MCF 10A (cell line): ENCODE measurements around the gene FUT2. TPM values are rescaled to one million over a fixed set of nuclear protein-coding genes. Genes with fewer than 3 reads are reported as not detected.
"Not testable (repeated sequence)": the region's sequence is repeated elsewhere in the genome, so short reads cannot be mapped to it uniquely, and the experiment has no call there.

Experiments
- BruUV-seq: library from RNA; stranded (reverse); fragments of 400-500 nt; replicated peaks from 2 replicates; lab custom pipeline; 2021; lab: Mats Ljungman, UMichigan
- CTCF ChIA-PET: fragments of 300-600 bp; sonication (Branson Sonifier 250); formaldehyde crosslinking; extraction: SDS; loops from one replicate; lab custom pipeline; 2021; ENCODE audit warnings: antibody characterized with exemption, inconsistent platforms; lab: Yijun Ruan, JAX
- POLR2A ChIA-PET: fragments of 300-600, 350-650 bp; sonication (Branson Sonifier 250); formaldehyde crosslinking; extraction: SDS; loops from one replicate; lab custom pipeline; 2020; ENCODE audit warnings: antibody characterized with exemption, inconsistent platforms; lab: Yijun Ruan, JAX
- DNase-seq: peaks from one replicate; pipeline ENCODE4 v3.0.0-alpha.2; 2018; ENCODE audit not compliant: unreplicated experiment
- H3K27ac Mint-ChIP-seq: one replicate; pipeline ENCODE4 v1.8.0; 2022; ENCODE audit warnings: mild to moderate bottlenecking, low read depth, mixed read lengths; ENCODE audit not compliant: unreplicated experiment
- H3K27me3 Mint-ChIP-seq: one replicate; pipeline ENCODE4 v1.8.0; 2022; ENCODE audit warnings: mixed read lengths; ENCODE audit not compliant: insufficient read depth, unreplicated experiment
- H3K36me3 Mint-ChIP-seq: one replicate; pipeline ENCODE4 v1.8.0; 2022; ENCODE audit warnings: mild to moderate bottlenecking, moderate library complexity, mixed read lengths; ENCODE audit not compliant: insufficient read depth, unreplicated experiment
- H3K4me1 Mint-ChIP-seq: one replicate; pipeline ENCODE4 v1.8.0; 2022; ENCODE audit warnings: mixed read lengths; ENCODE audit not compliant: insufficient read depth, unreplicated experiment
- H3K4me3 Mint-ChIP-seq: one replicate; pipeline ENCODE4 v1.8.0; 2022; ENCODE audit warnings: mild to moderate bottlenecking, moderate library complexity, mixed read lengths; ENCODE audit not compliant: unreplicated experiment
- H3K9me3 Mint-ChIP-seq: one replicate; pipeline ENCODE4 v1.8.0; 2022; ENCODE audit warnings: mixed read lengths; ENCODE audit not compliant: unreplicated experiment
- CTCF ChIP-seq: fragments of 200-600 bp; IDR thresholded peaks from one replicate; pipeline ENCODE4 v1.8.0; 2022; ENCODE audit warnings: antibody characterized with exemption, mild to moderate bottlenecking; ENCODE audit not compliant: unreplicated experiment
- intact Hi-C: fragments of 100-400 bp; cut with micrococcal nuclease; formaldehyde crosslinking; loops from 2 replicates; pipeline ENCODE4 v1.14.1; 2022
- total RNA-seq: library from RNA; stranded (reverse); gene quantifications from 2 replicates; pipeline ENCODE4 v1.2.3, GENCODE V29; 2022

Gene FUT2
- total RNA-seq, 1 experiment from 2014 or later: not detected

DNA sequence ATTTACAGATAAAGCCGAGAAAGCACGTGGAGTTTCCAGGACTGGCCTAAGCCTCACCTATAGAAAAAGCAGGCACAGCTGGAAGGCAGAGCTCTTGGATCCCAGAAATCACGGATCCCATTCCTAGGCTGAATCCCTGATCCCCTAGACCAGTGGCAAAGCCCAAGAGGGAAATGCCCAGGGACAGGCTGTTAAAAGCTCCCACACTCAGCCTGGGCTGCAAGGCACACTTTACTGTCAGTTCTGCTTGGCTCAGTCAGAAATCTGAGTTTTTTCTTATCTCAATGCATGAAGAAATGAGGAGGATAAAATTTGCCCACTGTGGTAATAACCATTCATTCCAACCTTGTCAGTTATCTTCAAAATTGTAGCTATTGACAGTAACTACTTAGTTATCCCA is 8.0 kb upstream of the FUT2 start:
- CTCF ChIA-PET: interaction anchor here (0.5 to 1.8 kb wide), 3 partner anchors 9 to 33 kb away, joined by 3 to 5 read pairs (median 4); no protein-coding TSS in a partner anchor
- POLR2A ChIA-PET: interaction anchor here (1.7 kb wide), 1 partner anchor 10 kb away, joined by 3 read pairs; no protein-coding TSS in a partner anchor
- no peaks in the 10 kb centered on the region for H3K27me3 Mint-ChIP-seq
- no peak overlapping the region for H3K4me3 Mint-ChIP-seq
- H3K9me3 Mint-ChIP-seq: no peaks in the 10 kb centered on the region
- no peaks in the 10 kb centered on the region for H3K36me3 Mint-ChIP-seq
- H3K27ac Mint-ChIP-seq: no peak overlapping the region
- peaks cover 6% of the 10 kb centered on the region for H3K4me1 Mint-ChIP-seq
- no peak for TF ChIP-seq CTCF
- no peak for DNase-seq
- no TSS peak for BruUV-seq
- intact Hi-C loops: no loop called here

DNA sequence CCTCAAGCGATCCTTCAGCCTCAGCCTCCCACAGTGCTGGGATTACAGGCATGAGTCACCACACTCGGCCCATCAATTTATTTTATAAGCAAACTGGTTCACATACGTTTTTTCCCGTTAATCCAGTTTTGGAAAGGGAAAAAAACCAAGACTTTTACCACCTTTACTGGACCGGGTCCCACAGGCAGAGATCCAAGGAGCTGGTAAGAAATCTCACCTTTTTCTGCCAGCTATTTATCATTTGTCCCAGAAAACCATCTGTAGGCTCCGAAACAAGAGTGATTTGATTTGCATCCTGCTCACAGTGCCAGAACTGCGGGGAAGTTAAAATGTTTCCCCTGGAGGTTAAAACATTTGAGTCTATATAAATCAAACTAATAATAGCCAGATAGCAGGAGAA is 6.3 kb upstream of the FUT2 start:
- intact Hi-C loops: no loop called here
- no peaks in the 10 kb centered on the region for H3K27me3 Mint-ChIP-seq
- ChIA-PET POLR2A (interaction anchor here (0.7 kb wide), 1 partner anchor 71 kb away, joined by 3 read pairs; no protein-coding TSS in a partner anchor), CTCF (no interaction called here)
- DNase-seq: no peak
- no peaks in the 10 kb centered on the region for H3K36me3 Mint-ChIP-seq
- H3K27ac Mint-ChIP-seq: no peak overlapping the region
- TF ChIP-seq CTCF: no peak
- no peaks in the 10 kb centered on the region for H3K9me3 Mint-ChIP-seq
- H3K4me1 Mint-ChIP-seq: peaks cover 6% of the 10 kb centered on the region
- no TSS peak for BruUV-seq
- H3K4me3 Mint-ChIP-seq: no peak overlapping the region

GRCh38 chr19:48693629-48694028 is 2.1 kb upstream of the FUT2 start:
- DNase-seq, H3K27ac Mint-ChIP-seq, BruUV-seq, H3K4me3 Mint-ChIP-seq, H3K4me1 Mint-ChIP-seq, H3K27me3 Mint-ChIP-seq, intact Hi-C loops, H3K9me3 Mint-ChIP-seq, H3K36me3 Mint-ChIP-seq: not testable (repeated sequence)
- CTCF ChIA-PET: interaction anchor here (3.2 kb wide), 1 partner anchor 18 kb away, joined by 11 read pairs; no protein-coding TSS in a partner anchor
- POLR2A ChIA-PET: interaction anchor here (0.9 kb wide), 1 partner anchor 17 kb away, joined by 3 read pairs; no protein-coding TSS in a partner anchor

GRCh38 chr19:48696353-48697010 is 711 bp downstream of the FUT2 start:
- TF ChIP-seq CTCF: no peak
- ChIA-PET POLR2A (interaction anchor here (0.6 to 1.6 kb wide), 3 partner anchors 18 to 370 kb away, joined by 3 to 5 read pairs (median 4); no protein-coding TSS in a partner anchor), CTCF (interaction anchor here (0.6 to 1.9 kb wide), 2 partner anchors 14 to 21 kb away, joined by 5 to 6 read pairs; no protein-coding TSS in a partner anchor)
- BruUV-seq: no TSS peak
- no peaks in the 10 kb centered on the region for H3K36me3 Mint-ChIP-seq
- no peaks in the 10 kb centered on the region for H3K9me3 Mint-ChIP-seq
- DNase-seq: no peak
- H3K4me1 Mint-ChIP-seq: peaks cover 12% of the 10 kb centered on the region
- no peak overlapping the region for H3K27ac Mint-ChIP-seq
- no peaks in the 10 kb centered on the region for H3K27me3 Mint-ChIP-seq
- H3K4me3 Mint-ChIP-seq: no peak overlapping the region
- intact Hi-C loops: no loop called here
